HCT116 (cell line): Measurements from ENCODE around the gene NFIC. TPM values are rescaled to one million over a fixed set of nuclear protein-coding genes. Genes with fewer than 3 reads are reported as not detected.

Source experiments
- ATAC-seq: fragments of 200-7000 bp; cut with Tn5 transposase; 2 replicates; pipeline ENCODE4 v1.9.1; 2020; ENCODE audit warnings: mild to moderate bottlenecking, moderate library complexity
- BruUV-seq: library from RNA; stranded (reverse); fragments of 400-500 nt; replicated peaks from 2 replicates; lab custom pipeline; 2021; lab: Mats Ljungman, UMichigan
- CTCF ChIA-PET: fragments of 300-600 bp; sonication (Branson Sonifier 250); formaldehyde crosslinking; loops from one replicate; lab custom pipeline; 2021; ENCODE audit warnings: antibody characterized with exemption; lab: Charles Lee
- POLR2A ChIA-PET: fragments of 300-600, 350-600 bp; sonication (Branson Sonifier 250); formaldehyde crosslinking; loops from one replicate; lab custom pipeline; 2021; ENCODE audit warnings: antibody characterized with exemption; lab: Charles Lee
- RAD21 ChIA-PET, 2 experiments: fragments of 300-600 bp; sonication (Branson Sonifier 250); formaldehyde crosslinking; loops; one replicate each; lab custom pipeline; 2023; ENCODE audit warnings: low total read pairs in 2 of 2; ENCODE audit not compliant: uncharacterized antibody in 2 of 2, unreplicated experiment in 2 of 2, low non-redundant PET in 1 of 2; lab: Charles Lee
- DNase-seq: peaks from one replicate; pipeline ENCODE4 v3.0.0-alpha.2; 2010; ENCODE audit warnings: low read depth, low spot score
- H2AFZ ChIP-seq: fragments of 200-600 bp; shearing (Covaris generic), sonication (generic); 2 replicates; pipeline ENCODE4 v1.6.1; 2017; ENCODE audit warnings: low read depth, mixed run types, mixed read lengths, antibody characterized with exemption, low read length; ENCODE audit not compliant: poor library complexity, severe bottlenecking
- H3K27ac ChIP-seq: 2 replicates; pipeline ENCODE4 v1.5.1; 2012; ENCODE audit warnings: low read depth, low read length
- H3K27me3 ChIP-seq: fragments of 200-600 bp; sonication (generic); 2 replicates; pipeline ENCODE4 v1.6.1; 2016; ENCODE audit warnings: mixed run types, low read length, mixed read lengths; ENCODE audit not compliant: insufficient read depth
- H3K36me3 ChIP-seq, 2 experiments: fragments of 200-500 bp in 1 of 2; fragments of 200-600 bp in 1 of 2; sonication (Bioruptor generic) in 1 of 2; sonication (generic) in 1 of 2; 2 replicates each; pipeline versions ENCODE4 v1.5.1 to v1.6.1; 2014 to 2016; ENCODE audit warnings: low read length in 2 of 2, inconsistent platforms in 1 of 2, mixed read lengths in 1 of 2, mixed run types in 1 of 2; ENCODE audit not compliant: insufficient read depth in 2 of 2, control insufficient read depth in 1 of 2
- H3K4me1 ChIP-seq, 2 experiments: fragments of 200-600 bp in 1 of 2; sonication (generic) in 1 of 2; 2 replicates each; pipeline versions ENCODE4 v1.5.1 to v1.6.1; 2012 to 2017; ENCODE audit warnings: low read length in 2 of 2, inconsistent platforms in 1 of 2, mild to moderate bottlenecking in 1 of 2, mixed read lengths in 1 of 2, mixed run types in 1 of 2, moderate library complexity in 1 of 2; ENCODE audit not compliant: insufficient read depth in 2 of 2, control insufficient read depth in 1 of 2
- H3K4me2 ChIP-seq: fragments of 200-600 bp; sonication (generic); 2 replicates; pipeline ENCODE4 v1.6.1; 2017; ENCODE audit warnings: mixed run types, low read length, mixed read lengths
- H3K4me3 ChIP-seq, 2 experiments: fragments of 200-600 bp in 1 of 2; sonication (generic) in 1 of 2; replicated peaks in 1 of 2; 2 replicates each; pipeline ENCODE4 v1.5.1; 2011 to 2016; ENCODE audit warnings: low read length in 2 of 2, control low read depth in 1 of 2, low read depth in 1 of 2, mild to moderate bottlenecking in 1 of 2, mixed read lengths in 1 of 2, mixed run types in 1 of 2
- H3K79me2 ChIP-seq: fragments of 200-600 bp; sonication (generic); 2 replicates; pipeline ENCODE4 v1.6.1; 2017; ENCODE audit warnings: mild to moderate bottlenecking, mixed run types, low read length, moderate library complexity, mixed read lengths; ENCODE audit not compliant: insufficient read depth
- H3K9ac ChIP-seq: fragments of 200-600 bp; sonication (generic); 2 replicates; pipeline ENCODE4 v1.6.1; 2016; ENCODE audit warnings: low read length, mixed read lengths
- H3K9me2 ChIP-seq: fragments of 200-600 bp; sonication (generic), shearing (Covaris generic); 2 replicates; pipeline ENCODE4 v1.6.1; 2017; ENCODE audit warnings: mixed run types, mild to moderate bottlenecking, moderate library complexity; ENCODE audit not compliant: insufficient read depth
- H3K9me3 ChIP-seq, 2 experiments: fragments of 200-500 bp in 1 of 2; fragments of 200-600 bp in 1 of 2; sonication (Bioruptor generic) in 1 of 2; sonication (generic) in 1 of 2; 2 replicates each; pipeline ENCODE4 v1.6.1; 2014 to 2017; ENCODE audit warnings: low read length in 2 of 2, mixed read lengths in 2 of 2, inconsistent platforms in 1 of 2, low read depth in 1 of 2, mild to moderate bottlenecking in 1 of 2, mixed run types in 1 of 2, moderate library complexity in 1 of 2; ENCODE audit not compliant: control insufficient read depth in 1 of 2, insufficient read depth in 1 of 2
- H4K20me1 ChIP-seq: fragments of 200-600 bp; sonication (generic), shearing (Covaris generic); 2 replicates; pipeline ENCODE4 v1.6.1; 2017; ENCODE audit warnings: mixed run types, mild to moderate bottlenecking, moderate library complexity; ENCODE audit not compliant: insufficient read depth
- ELF1 ChIP-seq: IDR thresholded peaks from 2 replicates; pipeline ENCODE4 v1.6.1; 2012; ENCODE audit warnings: low read depth, borderline replicate concordance
- EZH2 ChIP-seq: fragments of 200-600 bp; sonication (generic); IDR thresholded peaks from 2 replicates; pipeline ENCODE4 v1.6.1; 2017; ENCODE audit warnings: antibody characterized with exemption, mixed run types
- EZH2phosphoT487 ChIP-seq: fragments of 200-600 bp; IDR thresholded peaks from 2 replicates; pipeline ENCODE4 v1.6.1; 2018; ENCODE audit warnings: antibody characterized with exemption, borderline replicate concordance
- JUND ChIP-seq: IDR thresholded peaks from 2 replicates; pipeline ENCODE4 v1.6.1; 2012
- POLR2A ChIP-seq: IDR thresholded peaks from 2 replicates; pipeline ENCODE4 v1.7.0; 2011; ENCODE audit warnings: borderline replicate concordance; ENCODE audit not compliant: insufficient read depth, insufficient read length; ENCODE audit errors: extremely low read depth
- POLR2AphosphoS5 ChIP-seq: IDR thresholded peaks from 2 replicates; pipeline ENCODE4 v1.6.1; 2011; ENCODE audit warnings: mild to moderate bottlenecking, low read depth, low read length, moderate library complexity
- RAD21 ChIP-seq: IDR thresholded peaks from 2 replicates; pipeline ENCODE4 v1.6.1; 2012; ENCODE audit warnings: low read depth, mild to moderate bottlenecking
- SIN3A ChIP-seq: IDR thresholded peaks from 2 replicates; pipeline ENCODE4 v1.6.1; 2012; ENCODE audit warnings: low read depth
- SP1 ChIP-seq: IDR thresholded peaks from 2 replicates; pipeline ENCODE4 v1.6.1; 2012; ENCODE audit warnings: low read depth
- YY1 ChIP-seq: IDR thresholded peaks from 2 replicates; pipeline ENCODE4 v1.6.1; 2011; ENCODE audit warnings: low read length, low read depth, moderate library complexity, mild to moderate bottlenecking; ENCODE audit not compliant: insufficient replicate concordance; ENCODE audit errors: extremely low read depth
- ZFX ChIP-seq: fragments of 450-650 bp; IDR thresholded peaks from 2 replicates; pipeline ENCODE4 v1.6.1; 2017
- ZNF274 ChIP-seq: fragments of 200-500 bp; sonication (Bioruptor generic); IDR thresholded peaks from 2 replicates; pipeline ENCODE4 v1.6.1; 2014; ENCODE audit warnings: mild to moderate bottlenecking, low read depth, low read length, inconsistent platforms
- intact Hi-C: fragments of 100-400 bp; cut with micrococcal nuclease; formaldehyde crosslinking; loops from 2 replicates; pipeline ENCODE4 v1.10.0; 2022
- total RNA-seq: library from RNA; stranded (reverse); gene quantifications from one replicate; pipeline ENCODE4 v1.2.1, GENCODE V29; 2021; ENCODE audit not compliant: unreplicated experiment
- TF ChIP-seq, protein P1 (sequence below): IDR thresholded peaks from 2 replicates; pipeline ENCODE4 v1.6.1; 2012
- TF ChIP-seq, protein P2 (sequence below), 3 experiments: fragments of 200-600 bp in 1 of 3; sonication (generic) in 1 of 3; IDR thresholded peaks in 2 of 3; conservative IDR thresholded peaks in 1 of 3; 2 replicates each; pipeline ENCODE4 v1.5.1; 2012 to 2017; ENCODE audit warnings: low read depth in 2 of 3, low read length in 2 of 3, antibody characterized with exemption in 1 of 3, borderline replicate concordance in 1 of 3, control low read depth in 1 of 3, mild to moderate bottlenecking in 1 of 3, mixed read lengths in 1 of 3, mixed run types in 1 of 3, moderate library complexity in 1 of 3; ENCODE audit not compliant: insufficient read depth in 1 of 3

NFIC gene
- total RNA-seq, 1 experiment from 2014 or later = 116 TPM

DNA sequence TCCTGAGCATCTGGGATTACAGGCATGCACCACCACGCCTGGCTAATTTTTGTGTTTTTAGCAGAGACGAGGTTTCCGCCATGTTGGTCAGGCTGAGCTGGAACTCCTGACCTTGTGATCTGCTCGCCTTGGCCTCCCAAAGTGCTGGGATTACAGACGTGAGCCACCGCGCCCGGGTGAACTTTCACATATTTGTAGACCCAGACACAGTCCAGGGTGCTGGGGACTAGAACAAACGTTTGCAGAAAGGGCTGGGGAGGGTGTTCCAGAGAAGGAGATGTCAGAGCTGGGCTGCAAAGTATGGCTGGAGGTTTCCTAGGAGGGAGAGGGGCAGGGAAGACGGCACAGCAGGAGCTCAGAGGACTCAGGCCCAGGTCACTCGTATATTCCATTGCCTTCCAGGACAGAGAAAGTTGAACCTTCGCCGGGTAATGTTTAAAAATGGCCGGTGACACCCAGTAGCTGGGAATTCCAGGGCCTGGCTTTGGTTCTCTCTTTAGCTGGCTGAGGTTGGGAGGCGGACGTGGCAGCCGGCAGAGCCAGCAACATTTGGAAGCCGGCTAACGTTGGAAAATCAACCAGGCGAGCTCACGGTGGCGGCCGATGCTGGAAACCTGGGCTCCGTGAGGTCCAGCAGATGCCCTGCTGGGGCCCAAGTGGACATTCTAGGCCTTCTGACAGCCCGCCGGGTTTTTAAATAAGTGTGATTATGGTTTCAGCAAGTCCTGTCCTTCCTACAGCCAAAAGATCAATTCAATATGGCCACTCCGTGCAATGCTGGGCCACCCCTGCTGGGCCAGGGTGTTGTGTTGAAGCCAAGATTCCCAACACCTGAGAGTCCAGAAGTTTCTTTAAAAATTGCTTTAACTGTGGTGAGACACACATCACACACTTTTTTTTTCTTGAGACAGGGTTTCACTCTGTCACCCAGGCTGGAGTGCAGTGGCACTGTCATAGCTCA lies 41.5 kb downstream of the NFIC start:
- BruUV-seq = no TSS peak
- no peaks in the 10 kb centered on the region for H3K9me3 ChIP-seq
- ATAC-seq (no peak), DNase-seq (no peak)
- H3K4me1 ChIP-seq = no peaks in the 10 kb centered on the region; a peak in 1 of 4 replicates
- no peak overlapping the region for H2AFZ ChIP-seq
- H3K4me2 ChIP-seq = no peak overlapping the region
- intact Hi-C loops = no loop called here
- H3K79me2 ChIP-seq = peaks cover 89% of the 10 kb centered on the region
- ChIA-PET RAD21 (no interaction called here), POLR2A (no interaction called here), CTCF (no interaction called here)
- TF ChIP-seq YY1 = no peak
- TF ChIP-seq, protein P1, sequence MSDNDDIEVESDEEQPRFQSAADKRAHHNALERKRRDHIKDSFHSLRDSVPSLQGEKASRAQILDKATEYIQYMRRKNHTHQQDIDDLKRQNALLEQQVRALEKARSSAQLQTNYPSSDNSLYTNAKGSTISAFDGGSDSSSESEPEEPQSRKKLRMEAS = no peak
- TF ChIP-seq ELF1 = no peak
- TF ChIP-seq POLR2A = no peak
- TF ChIP-seq EZH2 = no peak
- TF ChIP-seq ZFX = no peak
- TF ChIP-seq SIN3A = no peak
- TF ChIP-seq, protein P2, sequence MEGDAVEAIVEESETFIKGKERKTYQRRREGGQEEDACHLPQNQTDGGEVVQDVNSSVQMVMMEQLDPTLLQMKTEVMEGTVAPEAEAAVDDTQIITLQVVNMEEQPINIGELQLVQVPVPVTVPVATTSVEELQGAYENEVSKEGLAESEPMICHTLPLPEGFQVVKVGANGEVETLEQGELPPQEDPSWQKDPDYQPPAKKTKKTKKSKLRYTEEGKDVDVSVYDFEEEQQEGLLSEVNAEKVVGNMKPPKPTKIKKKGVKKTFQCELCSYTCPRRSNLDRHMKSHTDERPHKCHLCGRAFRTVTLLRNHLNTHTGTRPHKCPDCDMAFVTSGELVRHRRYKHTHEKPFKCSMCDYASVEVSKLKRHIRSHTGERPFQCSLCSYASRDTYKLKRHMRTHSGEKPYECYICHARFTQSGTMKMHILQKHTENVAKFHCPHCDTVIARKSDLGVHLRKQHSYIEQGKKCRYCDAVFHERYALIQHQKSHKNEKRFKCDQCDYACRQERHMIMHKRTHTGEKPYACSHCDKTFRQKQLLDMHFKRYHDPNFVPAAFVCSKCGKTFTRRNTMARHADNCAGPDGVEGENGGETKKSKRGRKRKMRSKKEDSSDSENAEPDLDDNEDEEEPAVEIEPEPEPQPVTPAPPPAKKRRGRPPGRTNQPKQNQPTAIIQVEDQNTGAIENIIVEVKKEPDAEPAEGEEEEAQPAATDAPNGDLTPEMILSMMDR (IDR thresholded peaks at IDR 0.05 in 2 of 3, conservative IDR thresholded peaks at IDR 0.05 in 1 of 3; ENCODE audit: borderline replicate concordance in 1 of 3, insufficient read depth in 1 of 3, low read depth in 2 of 3, low read length in 2 of 3) = no peak
- TF ChIP-seq POLR2AphosphoS5 = no peak
- no peak for TF ChIP-seq EZH2phosphoT487
- no peak for TF ChIP-seq ZNF274
- no peak for TF ChIP-seq RAD21
- TF ChIP-seq SP1 = no peak
- no peak for TF ChIP-seq JUND
- H3K36me3 ChIP-seq = peaks cover 0 to 7% of the 10 kb centered on the region in 2 experiments; a peak in 2 of 4 replicates
- H3K9ac ChIP-seq = no peak overlapping the region
- no peaks in the 10 kb centered on the region for H3K27me3 ChIP-seq
- no peak overlapping the region for H3K4me3 ChIP-seq
- H3K27ac ChIP-seq = no peak overlapping the region
- no peaks in the 10 kb centered on the region for H3K9me2 ChIP-seq
- no peaks in the 10 kb centered on the region for H4K20me1 ChIP-seq
